ENCODE measurements around the gene RIPOR3. TPM values are rescaled to one million over a fixed set of nuclear protein-coding genes. Genes with fewer than 3 reads are reported as not detected.

RIPOR3 gene
- total RNA-seq, 1 donor from 2014 or later = 0.12 TPM

DNA sequence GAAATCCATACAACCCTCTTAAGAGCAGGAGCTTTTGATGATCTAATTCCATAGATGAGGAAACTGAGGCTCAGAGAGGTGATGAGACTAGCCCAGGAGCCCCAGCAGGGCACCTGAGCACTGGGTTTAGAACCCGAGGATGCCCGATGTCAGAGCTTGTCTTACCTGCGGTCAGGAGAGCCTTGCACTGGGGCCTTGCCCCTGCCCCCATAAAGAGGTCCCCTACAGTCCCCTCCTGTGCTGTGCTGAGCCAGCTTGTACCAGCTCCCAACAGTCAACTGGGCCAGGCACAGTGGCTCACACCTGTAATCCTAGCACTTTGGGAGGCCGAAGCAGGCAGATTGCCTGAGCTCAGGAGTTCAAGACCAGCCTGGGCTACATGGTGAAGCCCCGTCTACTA, 58.6 kb downstream of the RIPOR3 start:
- no peaks in the 10 kb centered on the region for H3K9me3 Mint-ChIP-seq (ENCODE audit: low read depth)

DNA sequence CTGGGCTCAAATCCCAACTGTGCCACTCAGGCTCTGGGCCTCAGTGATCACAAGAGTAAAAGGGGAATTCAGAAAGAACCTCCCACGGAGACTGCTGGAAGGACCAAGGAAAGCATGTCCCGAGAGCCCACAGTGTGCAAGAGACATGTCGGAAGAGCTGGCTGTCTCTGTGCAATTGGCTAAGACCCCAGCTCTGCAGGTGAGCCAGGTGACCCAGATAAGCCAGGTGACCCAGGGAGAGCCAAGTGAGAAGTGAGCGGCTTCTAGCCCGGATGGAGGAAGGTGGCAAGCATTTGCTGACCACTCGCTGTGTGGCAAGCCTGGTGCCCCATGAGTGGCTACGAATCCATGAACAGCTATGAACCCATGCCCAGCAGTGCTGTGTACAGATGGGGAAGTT, 59.1 kb downstream of the RIPOR3 start:
- Mint-ChIP-seq H3K27ac (ENCODE audit: unreplicated experiment) (no peak overlapping the region), H3K4me1 (ENCODE audit: low read depth) (peaks cover 19% of the 10 kb centered on the region), H3K9me3 (ENCODE audit: low read depth) (no peaks in the 10 kb centered on the region), H3K36me3 (ENCODE audit: low read depth) (no peaks in the 10 kb centered on the region), H3K27me3 (ENCODE audit: low read depth) (peaks cover 26% of the 10 kb centered on the region), H3K4me3 (ENCODE audit: unreplicated experiment) (no peak overlapping the region)
- no peak for DNase-seq (ENCODE audit: low spot score)
- TF ChIP-seq CTCF (IDR thresholded peaks at IDR 0.05) = no peak

More for the DNA sequence above, 58.6 kb downstream of the RIPOR3 start:
- Mint-ChIP-seq H3K36me3 (ENCODE audit: low read depth) (no peaks in the 10 kb centered on the region), H3K27me3 (ENCODE audit: low read depth) (peaks cover 26% of the 10 kb centered on the region), H3K4me3 (ENCODE audit: unreplicated experiment) (no peak overlapping the region), H3K4me1 (ENCODE audit: low read depth) (peaks cover 21% of the 10 kb centered on the region), H3K27ac (ENCODE audit: unreplicated experiment) (no peak overlapping the region)
- TF ChIP-seq CTCF (IDR thresholded peaks at IDR 0.05) = no peak
- no peak for DNase-seq (ENCODE audit: low spot score)

- H3K27ac Mint-ChIP-seq (ENCODE audit: unreplicated experiment) = no peak overlapping the region
- peak; percentile 89 for DNase-seq (ENCODE audit: low spot score)
- TF ChIP-seq CTCF (IDR thresholded peaks at IDR 0.05) = no peak
- no peak overlapping the region for H3K4me3 Mint-ChIP-seq (ENCODE audit: unreplicated experiment)
- H3K36me3 Mint-ChIP-seq (ENCODE audit: low read depth) = no peaks in the 10 kb centered on the region
- peaks cover 26% of the 10 kb centered on the region for H3K27me3 Mint-ChIP-seq (ENCODE audit: low read depth)
- H3K4me1 Mint-ChIP-seq (ENCODE audit: low read depth) = peaks cover 5% of the 10 kb centered on the region
- no peaks in the 10 kb centered on the region for H3K9me3 Mint-ChIP-seq (ENCODE audit: low read depth)
Measured at GRCh38 chr20:50630578-50631263, 60.6 kb downstream of the RIPOR3 start.

GRCh38 chr20:50629670-50630045, 61.7 kb downstream of the RIPOR3 start:
- H3K36me3 Mint-ChIP-seq (ENCODE audit: low read depth) = no peaks in the 10 kb centered on the region
- TF ChIP-seq CTCF (IDR thresholded peaks at IDR 0.05) = no peak
- H3K4me1 Mint-ChIP-seq (ENCODE audit: low read depth) = no peaks in the 10 kb centered on the region
- H3K4me3 Mint-ChIP-seq (ENCODE audit: unreplicated experiment) = no peak overlapping the region
- no peak overlapping the region for H3K27ac Mint-ChIP-seq (ENCODE audit: unreplicated experiment)
- H3K27me3 Mint-ChIP-seq (ENCODE audit: low read depth) = peaks cover 23% of the 10 kb centered on the region
- no peak for DNase-seq (ENCODE audit: low spot score)
- H3K9me3 Mint-ChIP-seq (ENCODE audit: low read depth) = no peaks in the 10 kb centered on the region

GRCh38 chr20:50628853-50629669, 62.3 kb downstream of the RIPOR3 start:
- Mint-ChIP-seq H3K4me1 (ENCODE audit: low read depth) (no peaks in the 10 kb centered on the region), H3K36me3 (ENCODE audit: low read depth) (no peaks in the 10 kb centered on the region), H3K27me3 (ENCODE audit: low read depth) (peaks cover 20% of the 10 kb centered on the region), H3K27ac (ENCODE audit: unreplicated experiment) (no peak overlapping the region), H3K4me3 (ENCODE audit: unreplicated experiment) (no peak overlapping the region), H3K9me3 (ENCODE audit: low read depth) (no peaks in the 10 kb centered on the region)
- DNase-seq (ENCODE audit: low spot score) = no peak
- no peak for TF ChIP-seq CTCF (IDR thresholded peaks at IDR 0.05)
